Erythroblast (primary cell): Measurements from ENCODE around the gene PDE6G.

Experiments used
- GATA1 ChIP-seq: IDR thresholded peaks from 2 replicates; pipeline ENCODE4 v1.6.1; 2011; ENCODE audit warnings: low read depth, mild to moderate bottlenecking, control low read depth, low read length, moderate library complexity
- POLR2A ChIP-seq: IDR thresholded peaks from 2 replicates; pipeline ENCODE4 v1.6.1; 2011; ENCODE audit warnings: mild to moderate bottlenecking, low read length

DNA sequence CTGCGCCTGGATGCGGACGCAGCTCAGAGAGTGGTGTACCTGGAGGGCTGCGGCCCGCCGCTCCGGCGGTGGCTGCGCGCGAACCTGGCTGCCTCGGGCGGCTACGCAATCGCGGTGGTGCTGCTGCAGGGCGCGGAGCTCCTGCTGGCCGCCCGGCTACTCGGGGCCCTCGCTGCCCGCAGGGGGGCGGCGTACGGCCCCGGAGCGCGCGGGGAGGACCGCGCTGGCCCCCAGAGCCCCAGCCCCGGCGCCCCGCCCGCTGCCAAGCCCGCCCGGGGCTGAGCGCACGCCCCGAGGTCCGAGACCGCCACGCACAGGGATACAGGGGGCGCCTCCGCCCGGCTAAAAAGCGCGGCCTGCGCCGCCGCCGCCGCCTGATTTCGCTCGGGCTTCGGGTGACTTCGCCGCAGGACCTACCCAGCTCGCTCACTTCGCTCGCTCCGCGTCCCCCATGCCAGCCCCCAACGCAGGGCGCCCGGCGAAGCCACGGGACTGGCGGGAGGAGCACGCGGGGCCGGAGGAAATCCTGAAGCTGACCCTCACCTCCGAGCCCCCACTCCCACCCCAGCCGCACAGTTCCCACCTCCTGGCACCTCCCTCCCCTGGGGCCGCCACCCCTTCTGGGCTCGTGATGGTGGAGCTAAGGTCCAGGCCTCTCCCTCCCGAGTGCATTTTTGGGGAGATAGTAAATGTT is 8.2 kb downstream of the PDE6G start:
- TF ChIP-seq POLR2A: no peak
- no peak for TF ChIP-seq GATA1
